CD14-positive monocyte (primary cell): ENCODE data around the gene CHKB. TPM values are rescaled to one million over a fixed set of nuclear protein-coding genes. Genes with fewer than 3 reads are reported as not detected.

Source experiments
- DNase-seq, 3 donors: peaks; one replicate each; pipeline ENCODE4 v3.0.0-alpha.2; 2011 to 2022
- H2AFZ ChIP-seq: 2 replicates; pipeline ENCODE4 v1.6.0; 2012; ENCODE audit warnings: mild to moderate bottlenecking, low read depth, low read length, inconsistent platforms; ENCODE audit not compliant: insufficient read depth, poor library complexity, severe bottlenecking
- H3K27ac ChIP-seq, 2 donors: 1 replicate in 1 of 2; 2 replicates in 1 of 2; pipeline ENCODE4 v1.5.1; 2012 to 2013; ENCODE audit warnings: low read length in 2 of 2, control low read depth in 1 of 2, inconsistent platforms in 1 of 2, low read depth in 1 of 2, mild to moderate bottlenecking in 1 of 2
- H3K27me3 ChIP-seq, 2 donors: one replicate each; pipeline versions ENCODE4 v1.6.0 to v1.6.1; 2011 to 2013; ENCODE audit warnings: low read length in 2 of 2; ENCODE audit not compliant: control insufficient read depth in 2 of 2, insufficient read depth in 2 of 2
- H3K36me3 ChIP-seq, 2 donors: replicated peaks in 1 of 2; 1 replicate in 1 of 2; 2 replicates in 1 of 2; pipeline versions ENCODE4 v1.5.1 to v1.6.1; 2012 to 2013; ENCODE audit warnings: low read length in 2 of 2, control low read depth in 1 of 2, inconsistent platforms in 1 of 2, mild to moderate bottlenecking in 1 of 2; ENCODE audit not compliant: insufficient read depth in 2 of 2, control insufficient read depth in 1 of 2
- H3K4me1 ChIP-seq, 2 donors: 1 replicate in 1 of 2; 2 replicates in 1 of 2; pipeline versions ENCODE4 v1.5.1 to v1.6.1; 2012 to 2013; ENCODE audit warnings: low read length in 2 of 2, control low read depth in 1 of 2, inconsistent platforms in 1 of 2, mild to moderate bottlenecking in 1 of 2, moderate library complexity in 1 of 2; ENCODE audit not compliant: insufficient read depth in 2 of 2, control insufficient read depth in 1 of 2
- H3K4me2 ChIP-seq: replicated peaks from 2 replicates; pipeline ENCODE3; 2012; ENCODE audit warnings: low read length, moderate library complexity, mild to moderate bottlenecking; ENCODE audit not compliant: poor library complexity, severe bottlenecking; ENCODE audit errors: extremely low read depth
- H3K4me3 ChIP-seq, 3 experiments: fragments of 200-600 bp in 1 of 3; sonication (generic) in 1 of 3; replicated peaks in 1 of 3; 1 replicate in 2 of 3; 2 replicates in 1 of 3; pipeline ENCODE4 v1.5.1; 2011 to 2013; ENCODE audit warnings: low read length in 3 of 3, mild to moderate bottlenecking in 3 of 3, control low read depth in 2 of 3, low read depth in 2 of 3, inconsistent platforms in 1 of 3, moderate library complexity in 1 of 3
- H3K79me2 ChIP-seq: 2 replicates; pipeline ENCODE4 v1.6.0; 2012; ENCODE audit warnings: mild to moderate bottlenecking, control low read depth, inconsistent platforms, low read length, moderate library complexity; ENCODE audit not compliant: insufficient read depth
- H3K9ac ChIP-seq: 2 replicates; pipeline ENCODE4 v1.6.0; 2017; ENCODE audit warnings: low read length, mild to moderate bottlenecking; ENCODE audit not compliant: insufficient read depth, poor library complexity, severe bottlenecking
- H3K9me3 ChIP-seq, 2 donors: replicated peaks in 1 of 2; 1 replicate in 1 of 2; 2 replicates in 1 of 2; pipeline versions ENCODE4 v1.5.1 to v1.6.1; 2012 to 2013; ENCODE audit warnings: low read length in 2 of 2, control low read depth in 1 of 2; ENCODE audit not compliant: control insufficient read depth in 1 of 2, insufficient read depth in 1 of 2
- H4K20me1 ChIP-seq: 2 replicates; pipeline ENCODE4 v1.6.0; 2012; ENCODE audit warnings: mild to moderate bottlenecking, low read length, control low read depth, moderate library complexity; ENCODE audit not compliant: insufficient read depth
- H3K27ac Mint-ChIP-seq, 7 donors: one replicate each; pipeline ENCODE4 v1.8.0; 2020; ENCODE audit warnings: mild to moderate bottlenecking in 7 of 7, mixed read lengths in 7 of 7, moderate library complexity in 6 of 7, inconsistent platforms in 2 of 7
- H3K27me3 Mint-ChIP-seq, 3 donors: one replicate each; pipeline ENCODE4 v1.8.0; 2021 to 2022; ENCODE audit warnings: low read depth in 3 of 3, mild to moderate bottlenecking in 3 of 3, mixed read lengths in 3 of 3, moderate library complexity in 3 of 3, inconsistent platforms in 1 of 3
- H3K36me3 Mint-ChIP-seq, 2 donors: one replicate each; pipeline ENCODE4 v1.8.0; 2020; ENCODE audit warnings: mixed read lengths in 2 of 2, inconsistent platforms in 1 of 2, mild to moderate bottlenecking in 1 of 2
- H3K4me1 Mint-ChIP-seq: one replicate; pipeline ENCODE4 v1.8.0; 2020; ENCODE audit warnings: mild to moderate bottlenecking, mixed read lengths
- H3K4me3 Mint-ChIP-seq, 2 donors: one replicate each; pipeline ENCODE4 v1.8.0; 2020; ENCODE audit warnings: mild to moderate bottlenecking in 2 of 2, mixed read lengths in 2 of 2, moderate library complexity in 1 of 2
- H3K9me3 Mint-ChIP-seq, 7 donors: one replicate each; pipeline ENCODE4 v1.8.0; 2020 to 2022; ENCODE audit warnings: mixed read lengths in 7 of 7, mild to moderate bottlenecking in 6 of 7, moderate library complexity in 6 of 7, inconsistent platforms in 2 of 7
- WGBS: methylation state at CpG from one replicate; pipeline ENCODE4 v1.1.5; 2013; ENCODE audit warnings: missing lambda C conversion rate; ENCODE audit not compliant: insufficient coverage; 5-methylcytosine and 5-hydroxymethylcytosine counted together
- intact Hi-C, 2 donors: fragments of 100-400 bp; cut with micrococcal nuclease; formaldehyde crosslinking; loops; one replicate each; pipeline versions ENCODE4 v1.15.0 to v1.15.1; 2023
- polyA plus RNA-seq, 3 donors: library from polyadenylated mRNA; depleted of rRNA in 1 of 3; unstranded in 2 of 3; stranded (reverse) in 1 of 3; fragments of 300-500 nt in 2 of 3; fragments of >200 nt in 1 of 3; fragmentation: Illumina TruSeq in 2 of 3; gene quantifications; 1 replicate in 2 of 3; 2 replicates in 1 of 3; pipeline ENCODE4 v1.2.3, GENCODE V29; 2012 to 2021
- TF ChIP-seq, protein P1 (sequence below): fragments of 200-600 bp; IDR thresholded peaks from one replicate; pipeline ENCODE4 v1.8.0; 2022; ENCODE audit warnings: antibody characterized with exemption, mild to moderate bottlenecking

CHKB gene
- polyA plus RNA-seq, 3 donors, result 29.1 to 286 (median 31.3) TPM

DNA sequence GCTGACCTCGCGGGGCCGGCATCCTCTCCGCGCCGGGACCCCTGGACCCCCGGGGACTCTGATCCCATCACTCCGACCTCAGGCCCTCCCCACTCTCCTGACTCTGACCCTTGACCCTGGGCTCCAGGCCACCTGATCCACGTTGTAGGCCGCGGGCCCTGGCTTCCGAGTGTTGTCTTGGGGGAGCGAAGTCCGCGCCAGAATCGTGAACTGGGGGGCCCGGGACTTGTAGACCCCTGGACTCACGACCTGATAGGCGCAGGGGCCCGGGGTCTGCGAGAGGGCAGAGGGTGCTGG lies 52.1 kb downstream of the CHKB start:
- Histone ChIP-seq H3K36me3 (peaks cover 13 to 16% of the 10 kb centered on the region in 2 donors), H3K4me2 (peak overlapping the region; percentile 95), H3K4me1 (peaks cover 62 to 86% of the 10 kb centered on the region in 2 donors), H3K4me3 (peak overlapping the region; percentile 72 to 99 (median 92)), H3K9ac (peak overlapping the region; percentile 100), H3K27me3 (no peaks in the 10 kb centered on the region), H3K79me2 (peaks cover 76% of the 10 kb centered on the region), H3K9me3 (no peaks in the 10 kb centered on the region), H4K20me1 (peaks cover 42% of the 10 kb centered on the region), H2AFZ (no peak overlapping the region), H3K27ac (peak overlapping the region; percentile 100)
- TF ChIP-seq, protein P1, sequence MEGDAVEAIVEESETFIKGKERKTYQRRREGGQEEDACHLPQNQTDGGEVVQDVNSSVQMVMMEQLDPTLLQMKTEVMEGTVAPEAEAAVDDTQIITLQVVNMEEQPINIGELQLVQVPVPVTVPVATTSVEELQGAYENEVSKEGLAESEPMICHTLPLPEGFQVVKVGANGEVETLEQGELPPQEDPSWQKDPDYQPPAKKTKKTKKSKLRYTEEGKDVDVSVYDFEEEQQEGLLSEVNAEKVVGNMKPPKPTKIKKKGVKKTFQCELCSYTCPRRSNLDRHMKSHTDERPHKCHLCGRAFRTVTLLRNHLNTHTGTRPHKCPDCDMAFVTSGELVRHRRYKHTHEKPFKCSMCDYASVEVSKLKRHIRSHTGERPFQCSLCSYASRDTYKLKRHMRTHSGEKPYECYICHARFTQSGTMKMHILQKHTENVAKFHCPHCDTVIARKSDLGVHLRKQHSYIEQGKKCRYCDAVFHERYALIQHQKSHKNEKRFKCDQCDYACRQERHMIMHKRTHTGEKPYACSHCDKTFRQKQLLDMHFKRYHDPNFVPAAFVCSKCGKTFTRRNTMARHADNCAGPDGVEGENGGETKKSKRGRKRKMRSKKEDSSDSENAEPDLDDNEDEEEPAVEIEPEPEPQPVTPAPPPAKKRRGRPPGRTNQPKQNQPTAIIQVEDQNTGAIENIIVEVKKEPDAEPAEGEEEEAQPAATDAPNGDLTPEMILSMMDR, result no peak
- Mint-ChIP-seq H3K27ac (peak overlapping the region; percentile 99 to 100 (median 99)), H3K4me1 (peaks cover 50% of the 10 kb centered on the region), H3K9me3 (no peaks in the 10 kb centered on the region), H3K4me3 (peak overlapping the region; percentile 90 to 93), H3K36me3 (peaks cover 23 to 25% of the 10 kb centered on the region in 2 donors), H3K27me3 (no peaks in the 10 kb centered on the region)
- peak in 2 of 3 donors; percentile 47 to 53 for DNase-seq
- under 1% methylated on average over 21 of the region's 21 CpGs for WGBS
- intact Hi-C loops, result loop anchor here (1.0 to 10.0 kb wide), 4 partner anchors 12 to 596 kb away; partner anchors contain the start of gene TRABD (in 1 of the 2)

DNA sequence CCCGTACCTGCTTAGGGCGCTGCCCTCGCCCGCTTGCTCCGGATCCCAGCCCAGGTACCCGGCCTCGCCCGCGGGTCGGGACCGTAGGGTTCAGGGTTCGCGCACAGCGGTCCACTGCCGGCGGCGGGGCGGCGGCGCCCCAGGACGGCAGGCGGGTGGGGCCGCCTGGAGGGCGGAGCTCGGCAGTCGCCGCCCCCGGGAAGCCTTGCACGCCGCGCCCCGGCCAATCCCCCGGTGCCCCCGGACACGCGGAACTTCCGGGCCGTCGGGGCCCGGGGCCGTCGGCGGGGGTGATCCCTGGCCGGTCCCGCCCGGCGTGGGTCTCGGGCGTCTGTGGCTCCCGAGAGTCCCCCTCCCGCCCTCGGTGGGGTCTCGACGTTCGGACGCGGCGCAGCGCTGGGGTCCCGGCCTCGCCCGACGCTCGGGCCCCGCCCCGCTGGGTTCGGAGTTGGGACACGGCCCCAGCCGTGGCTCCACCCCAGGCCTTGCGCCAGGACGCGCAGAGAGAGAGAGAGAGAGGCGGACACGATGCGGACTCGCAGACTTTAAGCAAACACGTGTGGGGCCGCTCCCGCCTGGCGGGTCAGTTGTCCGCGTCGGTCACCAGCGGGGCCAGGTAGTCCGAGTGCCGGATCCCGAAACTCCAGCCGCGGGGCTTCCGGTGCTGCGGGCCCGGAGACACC lies 52.6 kb downstream of the CHKB start, which contains the start of gene TYMP:
TSS of gene TYMP (minus strand) at position 116 of the 683 bp plus-strand sequence. CDS start 303 bp downstream, outside the sequence.
- no peaks in the 10 kb centered on the region for H3K27me3 ChIP-seq
- H3K4me1 ChIP-seq, result peaks cover 61 to 85% of the 10 kb centered on the region in 2 donors
- peak within 1 kb of the TSS; percentile 95 for H3K4me2 ChIP-seq
- no peaks in the 10 kb centered on the region for H3K9me3 ChIP-seq
- TF ChIP-seq, protein P1, result no peak
- peak within 1 kb of the TSS; percentile 99 to 100 (median 99) for H3K27ac Mint-ChIP-seq
- peak within 1 kb of the TSS; percentile 72 to 99 (median 92) for H3K4me3 ChIP-seq
- intact Hi-C loops, result loop anchor here (1.0 to 10.0 kb wide), 7 partner anchors 12 to 595 kb away; partner anchors contain the start of genes CHKB (in 2 of the 2), SYCE3 (in 1 of the 2) and TRABD (in 1 of the 2)
- H3K79me2 ChIP-seq, result peaks cover 77% of the 10 kb centered on the region
- H3K4me1 Mint-ChIP-seq, result peaks cover 47% of the 10 kb centered on the region
- no peak within 1 kb of the TSS for H2AFZ ChIP-seq
- H3K27ac ChIP-seq, result peak within 1 kb of the TSS; percentile 100
- H4K20me1 ChIP-seq, result peaks cover 47% of the 10 kb centered on the region
- no peaks in the 10 kb centered on the region for H3K27me3 Mint-ChIP-seq
- peaks cover 23 to 25% of the 10 kb centered on the region in 2 donors for H3K36me3 Mint-ChIP-seq
- under 1% methylated on average over 92 of the region's 92 CpGs for WGBS
- DNase-seq, result peak; percentile 78 to 91 (median 81)
- H3K36me3 ChIP-seq, result peaks cover 13 to 16% of the 10 kb centered on the region in 2 donors
- H3K9me3 Mint-ChIP-seq, result no peaks in the 10 kb centered on the region
- peak within 1 kb of the TSS; percentile 100 for H3K9ac ChIP-seq
- H3K4me3 Mint-ChIP-seq, result peak within 1 kb of the TSS; percentile 91 to 95
